Mononuclear cell (primary cell): ENCODE measurements around the gene SUSD1. TPM values are rescaled to one million over a fixed set of nuclear protein-coding genes. Genes with fewer than 3 reads are reported as not detected.

Experiments used
- H3K27me3 ChIP-seq: 2 replicates; pipeline ENCODE4 v1.6.0; 2011; ENCODE audit warnings: low read length, control low read depth; ENCODE audit not compliant: insufficient read depth
- H3K4me1 ChIP-seq: 2 replicates; pipeline ENCODE4 v1.5.1; 2011; ENCODE audit warnings: mild to moderate bottlenecking, low read length, control low read depth; ENCODE audit not compliant: insufficient read depth
- H3K4me3 ChIP-seq: 2 replicates; pipeline ENCODE4 v1.5.1; 2011; ENCODE audit warnings: mild to moderate bottlenecking, low read length, moderate library complexity
- H3K9me3 ChIP-seq: 2 replicates; pipeline ENCODE4 v1.5.1; 2011; ENCODE audit warnings: low read depth, mild to moderate bottlenecking, control low read depth, low read length
- total RNA-seq: library from RNA; depleted of rRNA; stranded (reverse); fragments of >200 nt; gene quantifications from one replicate; pipeline ENCODE4 v1.2.3, GENCODE V29; 2012

SUSD1 gene
- total RNA-seq, 1 donor: 28.5 TPM

DNA sequence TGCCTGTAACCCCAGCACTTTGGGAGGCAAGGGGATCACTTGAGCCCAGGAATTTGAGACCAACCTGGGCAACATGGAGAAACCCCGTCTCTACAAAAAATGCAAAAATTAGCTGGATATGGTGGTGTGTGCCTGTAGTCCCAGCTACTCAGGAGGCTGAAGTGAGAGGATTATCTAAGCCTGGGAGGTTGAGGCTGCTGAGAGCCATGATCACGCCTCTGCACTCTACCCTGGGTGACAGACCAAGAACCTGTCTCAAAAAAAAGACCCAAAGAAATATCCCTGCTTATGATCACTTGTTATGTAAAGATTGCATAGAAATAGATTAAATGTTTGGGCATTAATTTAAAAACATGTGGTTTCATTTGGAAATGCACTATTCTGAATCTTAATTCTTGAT is 153.4 kb downstream of the SUSD1 start:
- no peaks in the 10 kb centered on the region for H3K9me3 ChIP-seq
- H3K27me3 ChIP-seq: no peaks in the 10 kb centered on the region
- H3K4me1 ChIP-seq: peaks cover 3% of the 10 kb centered on the region
- no peak overlapping the region for H3K4me3 ChIP-seq

DNA sequence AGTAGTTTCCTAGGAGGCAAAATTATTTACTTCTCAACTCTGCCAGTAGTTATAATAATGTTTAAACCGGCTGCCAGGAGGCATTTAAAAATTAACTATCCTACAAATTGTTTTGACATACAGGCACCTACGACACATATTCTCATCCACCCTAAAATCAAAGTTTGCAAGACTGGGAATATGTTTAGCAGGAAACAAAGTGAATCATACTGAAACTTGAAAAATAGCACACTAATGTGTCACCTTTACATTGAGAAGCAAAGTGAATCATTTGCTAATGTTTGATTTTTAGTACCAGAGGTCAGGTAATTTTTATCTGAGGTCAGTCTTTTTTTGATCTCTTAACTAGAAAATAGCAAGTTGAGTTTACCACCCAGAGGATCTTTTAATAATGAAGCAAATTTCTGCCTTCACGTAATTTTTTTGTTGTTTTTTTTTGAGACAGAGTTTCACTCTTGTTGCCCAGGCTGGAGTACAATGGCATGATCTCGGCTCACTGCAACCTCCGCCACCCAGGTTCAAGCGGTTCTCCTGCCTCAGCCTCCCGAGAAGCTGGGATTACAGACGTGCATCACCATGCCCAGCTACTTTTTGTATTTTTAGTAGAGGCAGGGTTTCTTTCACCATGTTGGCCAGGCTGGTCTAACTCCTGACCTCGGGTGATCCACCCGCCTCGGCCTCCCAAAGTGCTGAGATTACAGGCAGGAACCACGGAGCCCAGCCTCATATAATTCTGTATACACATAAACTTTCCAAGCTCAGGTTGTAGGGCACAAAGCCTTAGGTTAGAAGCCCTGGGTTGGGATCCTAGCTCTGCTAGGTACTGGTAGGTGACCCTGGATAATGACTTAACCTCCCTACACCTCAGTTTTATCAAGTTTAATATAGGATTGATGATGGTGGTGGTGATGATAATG is 154.2 kb downstream of the SUSD1 start:
- no peaks in the 10 kb centered on the region for H3K27me3 ChIP-seq
- H3K4me3 ChIP-seq: no peak overlapping the region

DNA sequence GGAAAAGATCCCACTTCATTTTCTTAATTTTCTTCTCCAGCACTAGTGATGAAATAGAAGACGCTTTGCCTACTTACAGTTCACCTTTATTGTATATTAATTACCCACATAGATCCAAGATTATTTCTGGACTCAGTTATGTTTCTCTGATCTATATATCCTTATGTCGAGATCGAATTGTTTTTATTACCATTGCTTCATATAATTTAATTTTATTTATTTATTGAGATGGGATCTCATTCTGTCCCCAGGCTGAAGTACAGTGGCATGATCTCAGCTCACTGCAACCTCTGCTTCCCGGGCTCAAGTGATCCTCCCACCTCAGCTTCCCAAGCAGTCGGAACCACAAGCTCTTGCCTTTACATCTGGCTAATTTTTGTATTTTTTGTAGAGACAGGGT is 157.2 kb downstream of the SUSD1 start:
- Histone ChIP-seq H3K9me3 (no peaks in the 10 kb centered on the region), H3K4me1 (peaks cover 9% of the 10 kb centered on the region), H3K27me3 (no peaks in the 10 kb centered on the region), H3K4me3 (no peak overlapping the region)

More for the DNA sequence above, 154.2 kb downstream of the SUSD1 start:
- H3K4me1 ChIP-seq: peaks cover 3% of the 10 kb centered on the region
- no peaks in the 10 kb centered on the region for H3K9me3 ChIP-seq

- Histone ChIP-seq H3K4me3 (no peak overlapping the region), H3K4me1 (peaks cover 29% of the 10 kb centered on the region), H3K27me3 (no peaks in the 10 kb centered on the region), H3K9me3 (no peaks in the 10 kb centered on the region)
These were observed 159.4 kb downstream of the SUSD1 start for GRCh38 chr9:112015736-112016135.

- Histone ChIP-seq H3K9me3 (no peaks in the 10 kb centered on the region), H3K27me3 (no peaks in the 10 kb centered on the region), H3K4me1 (peaks cover 28% of the 10 kb centered on the region), H3K4me3 (no peak overlapping the region)
These were observed 159.9 kb downstream of the SUSD1 start for GRCh38 chr9:112015149-112015548.

DNA sequence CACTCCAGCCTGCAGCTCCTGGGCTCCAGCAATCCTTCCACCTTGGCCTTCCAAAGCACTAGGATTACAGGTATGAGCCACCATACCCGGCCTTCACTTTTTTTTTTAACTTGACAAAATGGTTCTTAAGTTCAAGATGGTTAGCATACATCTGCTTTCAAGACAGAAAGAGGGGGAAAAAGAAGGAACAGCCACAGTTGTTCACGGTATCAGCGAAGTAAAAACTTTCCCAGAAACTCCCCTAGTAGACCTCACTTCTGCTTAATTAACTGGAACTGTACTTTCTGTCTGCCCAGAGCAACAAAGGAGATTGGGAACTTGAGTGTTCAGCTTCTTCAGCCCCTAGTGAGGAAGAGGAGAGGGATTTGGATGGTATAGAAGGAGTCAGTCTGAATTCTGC is 161.8 kb downstream of the SUSD1 start:
- Histone ChIP-seq H3K4me1 (peaks cover 32% of the 10 kb centered on the region), H3K9me3 (no peaks in the 10 kb centered on the region), H3K27me3 (no peaks in the 10 kb centered on the region)

DNA sequence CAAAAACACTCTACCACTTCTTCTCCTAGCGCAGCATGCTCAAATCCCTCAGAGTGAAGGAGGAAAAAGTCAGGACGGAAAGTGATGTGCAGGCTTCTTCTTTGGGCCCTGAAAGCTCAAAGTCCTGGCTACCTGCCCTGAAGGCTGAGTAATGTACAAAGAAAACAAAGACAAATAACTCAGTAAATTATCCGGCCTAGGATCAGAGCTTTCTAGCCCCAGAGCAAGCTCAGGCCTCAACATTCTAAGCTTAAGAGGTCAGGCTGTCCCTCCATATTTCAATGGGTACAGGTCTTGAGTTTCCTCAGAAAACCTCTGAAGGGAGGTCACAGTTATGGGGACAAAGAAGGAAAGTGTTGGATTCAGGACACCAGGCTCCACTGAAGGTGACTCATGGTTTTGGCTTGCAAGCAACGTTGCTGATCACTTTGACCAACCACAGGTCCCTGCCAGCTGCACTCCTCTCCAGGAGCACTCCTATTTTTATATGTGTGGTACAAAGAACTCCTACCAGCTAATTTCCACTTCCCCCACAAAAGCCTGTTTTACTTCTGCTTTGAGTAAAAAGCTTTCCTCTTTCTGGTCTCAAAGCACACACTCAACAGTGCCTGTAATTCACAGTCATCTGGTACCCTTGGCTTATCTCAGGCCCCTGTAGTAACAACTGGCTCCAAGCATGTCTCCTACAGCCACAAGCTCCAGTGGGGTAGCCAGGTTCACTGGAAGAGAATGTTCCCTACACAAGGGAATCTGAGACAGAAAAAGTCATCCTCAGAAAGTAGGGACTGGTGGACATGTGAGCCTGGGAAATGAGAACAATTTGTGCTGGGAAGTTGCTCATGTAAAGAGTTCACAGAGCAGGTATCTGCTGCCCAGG is 162.8 kb downstream of the SUSD1 start:
- peaks cover 32% of the 10 kb centered on the region for H3K4me1 ChIP-seq
- no peaks in the 10 kb centered on the region for H3K27me3 ChIP-seq
- H3K4me3 ChIP-seq: no peak overlapping the region
- no peaks in the 10 kb centered on the region for H3K9me3 ChIP-seq

More for the DNA sequence above, 161.8 kb downstream of the SUSD1 start:
- H3K4me3 ChIP-seq: no peak overlapping the region

DNA sequence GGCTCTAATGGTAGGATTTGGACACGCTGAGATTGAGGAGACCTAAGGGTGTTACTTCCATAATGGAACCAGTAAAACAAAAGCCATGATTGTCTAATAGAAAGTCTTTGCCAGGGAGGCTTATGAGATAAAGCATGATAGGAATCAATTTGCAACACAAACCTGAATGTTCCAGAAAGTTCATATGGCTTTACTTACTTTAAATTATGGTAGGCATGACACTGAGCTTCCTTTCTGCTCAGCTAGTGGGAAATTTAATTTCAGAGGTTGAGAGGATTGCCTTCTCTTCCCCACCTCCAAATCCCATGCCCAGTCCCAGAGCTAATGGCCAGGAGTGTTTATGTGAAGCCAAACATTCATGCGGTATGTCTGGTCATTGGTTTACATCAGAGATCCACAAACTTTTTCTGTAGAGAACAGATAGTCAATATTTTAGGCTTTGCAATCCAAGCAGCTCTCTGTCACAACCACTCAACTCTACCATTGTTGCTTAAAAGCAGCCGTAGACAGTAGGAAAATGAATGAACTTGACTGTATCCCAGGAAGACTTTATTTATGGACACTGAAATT is 164.0 kb downstream of the SUSD1 start:
- Histone ChIP-seq H3K9me3 (no peaks in the 10 kb centered on the region), H3K4me1 (peaks cover 34% of the 10 kb centered on the region), H3K4me3 (no peak overlapping the region), H3K27me3 (no peaks in the 10 kb centered on the region)

- no peak overlapping the region for H3K4me3 ChIP-seq
- no peaks in the 10 kb centered on the region for H3K27me3 ChIP-seq
- H3K4me1 ChIP-seq: peaks cover 40% of the 10 kb centered on the region
- no peaks in the 10 kb centered on the region for H3K9me3 ChIP-seq
These were observed 164.6 kb downstream of the SUSD1 start for GRCh38 chr9:112010537-112010936.

- H3K4me3 ChIP-seq: no peak overlapping the region
- no peaks in the 10 kb centered on the region for H3K27me3 ChIP-seq
- no peaks in the 10 kb centered on the region for H3K9me3 ChIP-seq
- H3K4me1 ChIP-seq: peaks cover 45% of the 10 kb centered on the region
These were observed 165.4 kb downstream of the SUSD1 start for GRCh38 chr9:112009656-112010055.

DNA sequence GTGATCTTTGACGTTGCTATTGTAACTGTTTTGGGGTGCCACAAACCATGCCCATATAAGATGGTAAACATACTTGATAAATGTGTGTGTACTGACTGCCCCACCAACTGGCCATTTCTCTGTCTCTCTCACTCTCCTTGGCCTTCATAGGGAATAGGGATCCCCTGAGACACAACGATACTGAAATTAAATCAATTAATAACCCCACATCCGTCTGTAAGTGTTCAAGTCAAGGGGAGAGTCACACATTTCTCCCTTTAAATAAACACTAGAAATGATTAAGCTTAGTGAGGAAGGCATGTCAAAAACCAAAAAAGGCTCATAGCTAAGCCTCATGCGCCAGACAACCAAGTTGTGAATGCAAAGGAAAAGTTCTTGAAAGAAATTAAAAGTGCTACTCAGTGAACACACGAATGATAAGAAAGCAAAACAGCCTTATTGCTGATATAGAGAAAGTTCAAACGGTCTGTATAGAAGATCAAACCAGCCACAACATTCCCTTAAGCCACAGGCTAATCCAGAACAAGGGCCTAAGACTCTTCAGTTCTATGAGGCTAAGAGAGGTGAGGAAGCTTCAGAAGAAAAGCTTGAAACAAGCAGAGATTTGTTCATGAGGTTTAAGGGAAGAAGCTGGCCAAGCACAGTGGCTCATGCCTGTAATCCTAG is 167.4 kb downstream of the SUSD1 start:
- Histone ChIP-seq H3K4me1 (peaks cover 53% of the 10 kb centered on the region), H3K27me3 (no peaks in the 10 kb centered on the region), H3K4me3 (no peak overlapping the region), H3K9me3 (no peaks in the 10 kb centered on the region)

- Histone ChIP-seq H3K27me3 (no peaks in the 10 kb centered on the region), H3K4me3 (no peak overlapping the region), H3K9me3 (no peaks in the 10 kb centered on the region), H3K4me1 (peaks cover 50% of the 10 kb centered on the region)
These were observed 168.6 kb downstream of the SUSD1 start for GRCh38 chr9:112006361-112007020.

GRCh38 chr9:112005939-112006338 is 169.2 kb downstream of the SUSD1 start:
- Histone ChIP-seq H3K4me1 (peaks cover 45% of the 10 kb centered on the region), H3K27me3 (no peaks in the 10 kb centered on the region), H3K4me3 (no peak overlapping the region), H3K9me3 (no peaks in the 10 kb centered on the region)

DNA sequence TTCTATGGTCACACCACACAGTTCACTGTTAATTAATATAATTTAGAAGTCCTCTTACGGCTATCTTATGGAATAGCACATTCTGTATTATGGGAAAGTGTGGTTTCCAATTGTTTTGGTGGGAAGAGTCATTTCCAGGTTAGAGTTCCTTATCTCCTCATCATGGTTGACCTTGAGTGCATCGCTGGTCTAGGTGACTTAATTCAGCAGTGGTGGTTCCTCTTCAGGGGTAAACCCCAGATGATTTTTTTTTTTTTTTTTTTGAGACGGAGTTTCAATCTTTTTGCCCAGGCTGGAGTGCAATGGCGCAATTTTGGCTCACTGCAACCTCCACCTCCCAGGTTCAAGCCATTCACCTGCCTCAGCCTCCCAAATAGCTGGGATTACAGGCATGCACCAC is 171.6 kb downstream of the SUSD1 start:
- Histone ChIP-seq H3K4me1 (peaks cover 37% of the 10 kb centered on the region), H3K27me3 (no peaks in the 10 kb centered on the region), H3K4me3 (no peak overlapping the region), H3K9me3 (no peaks in the 10 kb centered on the region)
